ENCODE results near the gene C22orf15. TPM values are rescaled to one million over a fixed set of nuclear protein-coding genes. Genes with fewer than 3 reads are reported as not detected.
A peak's percentile ranks its signal among the peaks of the same experiment; 100 is the strongest.

Gene C22orf15
- total and polyA plus RNA-seq, 9 of the 15 experiments (the other 6 are each of a cell fraction or from before 2014, with no cell fraction given): 0.07 TPM; not detected in 8

- in situ Hi-C loops (cut with MboI): no loop called here
- no peak overlapping the region for H3K4me3 ChIP-seq
- BruUV-seq (replicated peaks): no TSS peak
These were observed 12.2 kb downstream of the C22orf15 start for GRCh38 chr22:23774922-23775436.

GRCh38 chr22:23775779-23776375, 13.1 kb downstream of the C22orf15 start:
- no peaks in the 10 kb centered on the region for H3K27me3 ChIP-seq (ENCODE audit: control insufficient read depth in 2 of 2, insufficient read depth in 2 of 2, low read length in 2 of 2)
- no peak overlapping the region for H2AFZ ChIP-seq (ENCODE audit: low read depth, low read length)
- H3K36me3 ChIP-seq (ENCODE audit: control insufficient read depth, insufficient read depth, low read length): no peaks in the 10 kb centered on the region
- no peak overlapping the region for H3K4me2 ChIP-seq (ENCODE audit: insufficient read depth, low read length)
- no peaks in the 10 kb centered on the region for H3K9me3 ChIP-seq (replicated peaks; ENCODE audit: control insufficient read depth, insufficient read depth, low read depth, low read length)
- intact Hi-C loops (cut with micrococcal nuclease): no loop called here
- WGBS (ENCODE audit: insufficient coverage, low coverage, missing lambda C conversion rate): 7% methylated on average over 2 of the region's 3 CpGs
- ChIA-PET POLR2A (interaction anchor here (0.6 to 2.3 kb wide), 5 partner anchors 9 to 1974 kb away, joined by 3 to 6 read pairs (median 4); partner anchors contain the start of gene SMARCB1), CTCF (ENCODE audit: low intra/inter-chr PET ratio) (no interaction called here)
- H3K27ac ChIP-seq (ENCODE audit: extremely low read depth, low read depth, low read length): no peak overlapping the region
- H3K4me3 ChIP-seq: no peak overlapping the region
- FAIRE-seq (no peak), ATAC-seq (no peak), DNase-seq (ENCODE audit: extremely low read depth in 1 of 4, low spot score in 3 of 4) (no peak)
- H3K4me1 ChIP-seq (replicated peaks in 1 of 2; ENCODE audit: control insufficient read depth in 2 of 2, insufficient read depth in 2 of 2, low read length in 2 of 2): peaks cover 3 to 23% of the 10 kb centered on the region in 2 experiments; a peak in 3 of 5 replicates
- H3K9me1 ChIP-seq (ENCODE audit: control insufficient read depth, insufficient read depth, low read length): no peaks in the 10 kb centered on the region
- in situ Hi-C loops (cut with MboI): no loop called here
- no peak overlapping the region for H3K9ac ChIP-seq (ENCODE audit: insufficient read depth in 1 of 2, low read depth in 2 of 2, low read length in 2 of 2)
- no TSS peak for BruUV-seq (replicated peaks)
- H3K79me2 ChIP-seq (ENCODE audit: control insufficient read depth, insufficient read depth, low read length): no peaks in the 10 kb centered on the region
- H4K20me1 ChIP-seq (replicated peaks; ENCODE audit: control insufficient read depth, insufficient read depth, low read length): no peaks in the 10 kb centered on the region
- TF ChIP-seq SNIP1 (IDR thresholded peaks at IDR 0.05; ENCODE audit: low read depth) (no peak), ADNP (tag; IDR thresholded peaks at IDR 0.05) (0 out of 2 replicates have a peak, but pooled peaks have one; percentile 16), KDM1A (IDR thresholded peaks at IDR 0.05) (peak in 1 of 2 experiments; percentile 38; a peak in 1 of 4 replicates), BCOR (IDR thresholded peaks at IDR 0.05) (peak; percentile 69), POLR2AphosphoS5 (IDR thresholded peaks at IDR 0.05; ENCODE audit: control insufficient read depth, insufficient read depth, low read depth, low read length) (no peak)

More at GRCh38 chr22:23774922-23775436, 12.2 kb downstream of the C22orf15 start:
- Histone ChIP-seq H3K36me3 (ENCODE audit: control insufficient read depth, insufficient read depth, low read length) (no peaks in the 10 kb centered on the region), H3K27me3 (ENCODE audit: control insufficient read depth in 2 of 2, insufficient read depth in 2 of 2, low read length in 2 of 2) (no peaks in the 10 kb centered on the region), H3K9me1 (ENCODE audit: control insufficient read depth, insufficient read depth, low read length) (no peaks in the 10 kb centered on the region), H3K4me1 (replicated peaks in 1 of 2; ENCODE audit: control insufficient read depth in 2 of 2, insufficient read depth in 2 of 2, low read length in 2 of 2) (peaks cover 3 to 21% of the 10 kb centered on the region in 2 experiments; a peak in 3 of 5 replicates), H3K9me3 (replicated peaks; ENCODE audit: control insufficient read depth, insufficient read depth, low read depth, low read length) (no peaks in the 10 kb centered on the region), H3K4me2 (ENCODE audit: insufficient read depth, low read length) (no peak overlapping the region), H3K79me2 (ENCODE audit: control insufficient read depth, insufficient read depth, low read length) (no peaks in the 10 kb centered on the region), H3K9ac (ENCODE audit: insufficient read depth in 1 of 2, low read depth in 2 of 2, low read length in 2 of 2) (no peak overlapping the region), H4K20me1 (replicated peaks; ENCODE audit: control insufficient read depth, insufficient read depth, low read length) (no peaks in the 10 kb centered on the region), H3K27ac (ENCODE audit: extremely low read depth, low read depth, low read length) (no peak overlapping the region), H2AFZ (ENCODE audit: low read depth, low read length) (no peak overlapping the region)
- FAIRE-seq: no peak
- ChIA-PET CTCF (ENCODE audit: low intra/inter-chr PET ratio) (no interaction called here), POLR2A (interaction anchor here (1.1 to 2.3 kb wide), 3 partner anchors 8 to 12 kb away, joined by 3 to 6 read pairs (median 5); partner anchors contain the start of gene SMARCB1)
- 40% methylated on average over 2 of the region's 2 CpGs for WGBS (ENCODE audit: insufficient coverage, low coverage, missing lambda C conversion rate)
- intact Hi-C loops (cut with micrococcal nuclease): no loop called here
- TF ChIP-seq RBM25 (IDR thresholded peaks at IDR 0.05; ENCODE audit: low read depth, low read length, severe bottlenecking) (peak; percentile 19), ZFP36 (IDR thresholded peaks at IDR 0.05; ENCODE audit: low read depth, low read length, partially characterized antibody) (peak; percentile 39), TBL1XR1 (IDR thresholded peaks at IDR 0.05; ENCODE audit: low read length in 2 of 2) (no peak), ZNF717 (CRISPR knock-in tag; IDR thresholded peaks at IDR 0.05) (no peak), KDM1A (IDR thresholded peaks at IDR 0.05) (peak in 1 of 2 experiments; percentile 25; a peak in 1 of 4 replicates), ZNF76 (CRISPR knock-in tag; IDR thresholded peaks at IDR 0.05; ENCODE audit: borderline replicate concordance) (no peak), BCOR (IDR thresholded peaks at IDR 0.05) (peak; percentile 37; the same call in 1 of the 2 replicates), NFIC (IDR thresholded peaks at IDR 0.05) (peak; percentile 40; the same call in 1 of the 2 replicates)
- no peak for DNase-seq (ENCODE audit: extremely low read depth in 1 of 4, low spot score in 3 of 4)
- ATAC-seq: no peak
